Measurements from ENCODE around the gene C6.

- TF ChIP-seq CTCF (IDR thresholded peaks at IDR 0.05; ENCODE audit: low read depth, low read length, missing input control) (no peak), GABPA (IDR thresholded peaks at IDR 0.05 in 1 of 2, conservative IDR thresholded peaks at IDR 0.05 in 1 of 2) (no peak), EGR1 (IDR thresholded peaks at IDR 0.05; ENCODE audit: low read depth in 2 of 2) (no peak), YY1 (IDR thresholded peaks at IDR 0.05) (no peak), REST (IDR thresholded peaks at IDR 0.05) (no peak), JUND (IDR thresholded peaks at IDR 0.05) (no peak), TAF1 (conservative IDR thresholded peaks at IDR 0.05) (no peak), RXRA (IDR thresholded peaks at IDR 0.05) (no peak)
- TF ChIP-seq, protein P1, sequence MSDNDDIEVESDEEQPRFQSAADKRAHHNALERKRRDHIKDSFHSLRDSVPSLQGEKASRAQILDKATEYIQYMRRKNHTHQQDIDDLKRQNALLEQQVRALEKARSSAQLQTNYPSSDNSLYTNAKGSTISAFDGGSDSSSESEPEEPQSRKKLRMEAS (IDR thresholded peaks at IDR 0.05), result no peak
These were observed 90.9 kb downstream of the C6 start for GRCh38 chr5:41122459-41122858.
